Ascending aorta (tissue), 2 donors: ENCODE measurements around the gene SIAH3. TPM values are rescaled to one million over a fixed set of nuclear protein-coding genes. Genes with fewer than 3 reads are reported as not detected.

Experiments used
- DNase-seq, 2 donors: peaks; one replicate each; pipeline ENCODE4 v3.0.0-alpha.2; 2019; ENCODE audit warnings: low spot score in 2 of 2
- H3K27ac ChIP-seq, 2 donors: fragments of 200-600 bp; sonication (generic); one replicate each; pipeline ENCODE4 v1.5.1; 2016 to 2017; ENCODE audit warnings: mild to moderate bottlenecking in 1 of 2
- H3K27me3 ChIP-seq: fragments of 200-600 bp; sonication (generic); one replicate; pipeline ENCODE4 v1.5.1; 2017
- H3K36me3 ChIP-seq, 2 donors: fragments of 200-600 bp; sonication (generic); one replicate each; pipeline ENCODE4 v1.5.1; 2016
- H3K4me1 ChIP-seq, 2 donors: fragments of 200-600 bp; sonication (generic); one replicate each; pipeline ENCODE4 v1.5.1; 2016 to 2017; ENCODE audit warnings: mild to moderate bottlenecking in 1 of 2
- H3K4me3 ChIP-seq, 2 donors: fragments of 200-600 bp; sonication (generic); one replicate each; pipeline ENCODE4 v1.5.1; 2016 to 2017; ENCODE audit warnings: mild to moderate bottlenecking in 1 of 2
- H3K9me3 ChIP-seq, 2 donors: fragments of 200-600 bp; sonication (generic); one replicate each; pipeline ENCODE4 v1.5.1; 2016
- CTCF ChIP-seq, 3 experiments: fragments of 200-600 bp in 2 of 3; fragments of 450-650 bp in 1 of 3; sonication (generic) in 2 of 3; IDR thresholded peaks; one replicate each; pipeline ENCODE4 v1.5.1; 2016 to 2019; ENCODE audit warnings: antibody characterized with exemption in 3 of 3, mild to moderate bottlenecking in 1 of 3, moderate library complexity in 1 of 3
- intact Hi-C: fragments of 100-400 bp; cut with DNase I; formaldehyde crosslinking; loops from one replicate; pipeline ENCODE4 v1.15.1; 2023
- total RNA-seq: library from RNA; depleted of rRNA; stranded (reverse); fragments of >200 nt; gene quantifications from one replicate; pipeline ENCODE4 v1.1.0, GENCODE V29; 2016

The SIAH3 gene
- total RNA-seq, 1 donor from 2014 or later, result not detected

GRCh38 chr13:45733361-45733760, 118.2 kb downstream of the SIAH3 start:
- no peaks in the 10 kb centered on the region for H3K4me1 ChIP-seq
- TF ChIP-seq CTCF (IDR thresholded peaks at IDR 0.05), result no peak
- H3K9me3 ChIP-seq, result no peaks in the 10 kb centered on the region
- no peak overlapping the region for H3K4me3 ChIP-seq
- intact Hi-C loops, result no loop called here
- no peaks in the 10 kb centered on the region for H3K27me3 ChIP-seq
- no peak overlapping the region for H3K27ac ChIP-seq
- DNase-seq, result no peak
- no peaks in the 10 kb centered on the region for H3K36me3 ChIP-seq

- no peaks in the 10 kb centered on the region for H3K4me1 ChIP-seq
- H3K4me3 ChIP-seq, result no peak overlapping the region
- no peaks in the 10 kb centered on the region for H3K36me3 ChIP-seq
- TF ChIP-seq CTCF (IDR thresholded peaks at IDR 0.05), result no peak
- no peak for DNase-seq
- no peak overlapping the region for H3K27ac ChIP-seq
- no peaks in the 10 kb centered on the region for H3K9me3 ChIP-seq
- no peaks in the 10 kb centered on the region for H3K27me3 ChIP-seq
- intact Hi-C loops, result no loop called here
Measured at GRCh38 chr13:45732916-45733315, 118.6 kb downstream of the SIAH3 start.

GRCh38 chr13:45731455-45731854, 120.1 kb downstream of the SIAH3 start:
- Histone ChIP-seq H3K36me3 (no peaks in the 10 kb centered on the region), H3K4me1 (no peaks in the 10 kb centered on the region), H3K27me3 (no peaks in the 10 kb centered on the region), H3K9me3 (no peaks in the 10 kb centered on the region), H3K4me3 (no peak overlapping the region), H3K27ac (no peak overlapping the region)
- TF ChIP-seq CTCF (IDR thresholded peaks at IDR 0.05), result no peak
- no peak for DNase-seq
- intact Hi-C loops, result no loop called here

- DNase-seq, result no peak
- H3K4me1 ChIP-seq, result no peaks in the 10 kb centered on the region
- TF ChIP-seq CTCF (IDR thresholded peaks at IDR 0.05), result no peak
- intact Hi-C loops, result no loop called here
- H3K36me3 ChIP-seq, result no peaks in the 10 kb centered on the region
- H3K27ac ChIP-seq, result no peak overlapping the region
- H3K9me3 ChIP-seq, result no peaks in the 10 kb centered on the region
- no peak overlapping the region for H3K4me3 ChIP-seq
- H3K27me3 ChIP-seq, result no peaks in the 10 kb centered on the region
Measured at GRCh38 chr13:45728759-45729158, 122.8 kb downstream of the SIAH3 start.

Other genes with a start within 250 kb of the SIAH3 start
- gene ERICH6B, start 236.0 kb downstream of the SIAH3 start, total RNA-seq, result not detected
- gene CBY2, start 149.4 kb downstream of the SIAH3 start, total RNA-seq, result not detected
- 25.8 TPM for gene ZC3H13, start 201.0 kb upstream of the SIAH3 start, total RNA-seq